ENCODE data around the gene RC3H1. TPM values are rescaled to one million over a fixed set of nuclear protein-coding genes. Genes with fewer than 3 reads are reported as not detected.

The RC3H1 gene
- total RNA-seq, 2 donors from 2014 or later, result 25.3 to 41.5 TPM

- no peak overlapping the region for H3K27ac ChIP-seq
- no peak for TF ChIP-seq CTCF (IDR thresholded peaks at IDR 0.05)
- no peaks in the 10 kb centered on the region for H3K27me3 ChIP-seq (replicated peaks; ENCODE audit: insufficient read depth)
- no peak overlapping the region for H3K4me3 ChIP-seq
- no peak for DNase-seq (ENCODE audit: low spot score)
- H3K36me3 ChIP-seq, result peaks cover 56% of the 10 kb centered on the region
- no peaks in the 10 kb centered on the region for H3K4me1 ChIP-seq (ENCODE audit: control insufficient read depth in 1 of 2, low read depth in 2 of 2)
- no peaks in the 10 kb centered on the region for H3K9me3 ChIP-seq
- ATAC-seq (ENCODE audit: insufficient number of reproducible peaks, low FRiP score, low read depth), result no peak
Observed at GRCh38 chr1:173963477-173963876, 58.7 kb downstream of the RC3H1 start.

- no peak for ATAC-seq (ENCODE audit: insufficient number of reproducible peaks, low FRiP score, low read depth)
- H3K36me3 ChIP-seq, result peaks cover 39% of the 10 kb centered on the region
Observed at GRCh38 chr1:173960625-173961024, 61.5 kb downstream of the RC3H1 start.

GRCh38 chr1:173954179-173954578 lies 68.0 kb downstream of the RC3H1 start:
- no peaks in the 10 kb centered on the region for H3K9me3 ChIP-seq
- H3K36me3 ChIP-seq, result peaks cover 27% of the 10 kb centered on the region
- no peak overlapping the region for H3K4me3 ChIP-seq
- DNase-seq (ENCODE audit: low spot score), result no peak
- no peak for ATAC-seq (ENCODE audit: insufficient number of reproducible peaks, low FRiP score, low read depth)
- H3K27ac ChIP-seq, result no peak overlapping the region
- no peak for TF ChIP-seq CTCF (IDR thresholded peaks at IDR 0.05)
- H3K27me3 ChIP-seq (replicated peaks; ENCODE audit: insufficient read depth), result no peaks in the 10 kb centered on the region
- no peaks in the 10 kb centered on the region for H3K4me1 ChIP-seq (ENCODE audit: control insufficient read depth in 1 of 2, low read depth in 2 of 2)

More at GRCh38 chr1:173960625-173961024, 61.5 kb downstream of the RC3H1 start:
- no peak for TF ChIP-seq CTCF (IDR thresholded peaks at IDR 0.05)
- no peak overlapping the region for H3K4me3 ChIP-seq
- H3K27me3 ChIP-seq (replicated peaks; ENCODE audit: insufficient read depth), result no peaks in the 10 kb centered on the region
- H3K4me1 ChIP-seq (ENCODE audit: control insufficient read depth in 1 of 2, low read depth in 2 of 2), result no peaks in the 10 kb centered on the region
- DNase-seq (ENCODE audit: low spot score), result no peak
- H3K27ac ChIP-seq, result no peak overlapping the region
- no peaks in the 10 kb centered on the region for H3K9me3 ChIP-seq

- no peaks in the 10 kb centered on the region for H3K9me3 ChIP-seq
- ATAC-seq (ENCODE audit: insufficient number of reproducible peaks, low FRiP score, low read depth), result no peak
- H3K27me3 ChIP-seq (replicated peaks; ENCODE audit: insufficient read depth), result no peaks in the 10 kb centered on the region
- H3K36me3 ChIP-seq, result peaks cover 50% of the 10 kb centered on the region
- H3K4me3 ChIP-seq, result no peak overlapping the region
- no peak for DNase-seq (ENCODE audit: low spot score)
- TF ChIP-seq CTCF (IDR thresholded peaks at IDR 0.05), result no peak
- H3K4me1 ChIP-seq (ENCODE audit: control insufficient read depth in 1 of 2, low read depth in 2 of 2), result no peaks in the 10 kb centered on the region
- H3K27ac ChIP-seq, result no peak overlapping the region
Observed at GRCh38 chr1:173948594-173948993, 73.6 kb downstream of the RC3H1 start.

- DNase-seq (ENCODE audit: low spot score), result no peak
- no peak for ATAC-seq (ENCODE audit: insufficient number of reproducible peaks, low FRiP score, low read depth)
- H3K4me1 ChIP-seq (ENCODE audit: control insufficient read depth in 1 of 2, low read depth in 2 of 2), result no peaks in the 10 kb centered on the region
- H3K27ac ChIP-seq, result no peak overlapping the region
- TF ChIP-seq CTCF (IDR thresholded peaks at IDR 0.05), result no peak
- H3K4me3 ChIP-seq, result no peak overlapping the region
- H3K36me3 ChIP-seq, result peaks cover 52% of the 10 kb centered on the region
- no peaks in the 10 kb centered on the region for H3K27me3 ChIP-seq (replicated peaks; ENCODE audit: insufficient read depth)
- H3K9me3 ChIP-seq, result no peaks in the 10 kb centered on the region
Observed at GRCh38 chr1:173946380-173946921, 75.7 kb downstream of the RC3H1 start.

Data from thoracic aorta (tissue), 2 donors.